Fibroblast of pulmonary artery (primary cell): ENCODE results near the gene DYRK2.

Source experiments
- DNase-seq: peaks from one replicate; pipeline ENCODE4 v3.0.0-alpha.2; 2010; ENCODE audit warnings: low read depth
- H3K4me3 ChIP-seq: replicated peaks from 2 replicates; pipeline ENCODE4 v1.5.1; 2011; ENCODE audit warnings: low read depth, mild to moderate bottlenecking, control low read depth, low read length, moderate library complexity
- CTCF ChIP-seq: IDR thresholded peaks from 2 replicates; pipeline ENCODE4 v1.5.1; 2011; ENCODE audit warnings: mild to moderate bottlenecking, control low read depth, low read length, inconsistent platforms; ENCODE audit errors: missing control alignments

DYRK2 gene

GRCh38 chr12:67648521-67649260 is at the start of gene DYRK2:
Gene DYRK2, plus strand, starts transcription at chr12:67648745. Its CDS starts 389 bp downstream, at chr12:67649134.
- DNase-seq: peak; percentile 78
- H3K4me3 ChIP-seq: peak within 1 kb of the TSS; percentile 82
- TF ChIP-seq CTCF: no peak

- TF ChIP-seq CTCF: no peak
- no peak overlapping the region for H3K4me3 ChIP-seq
- no peak for DNase-seq
These were observed 48.9 kb upstream of the DYRK2 start for GRCh38 chr12:67599691-67600090.

- no peak for DNase-seq
- H3K4me3 ChIP-seq: no peak overlapping the region
- no peak for TF ChIP-seq CTCF
These were observed 47.4 kb upstream of the DYRK2 start for GRCh38 chr12:67601126-67601525.

- no peak overlapping the region for H3K4me3 ChIP-seq
- DNase-seq: no peak
- no peak for TF ChIP-seq CTCF
These were observed 39.2 kb upstream of the DYRK2 start for GRCh38 chr12:67609226-67609870.

GRCh38 chr12:67613040-67613439 is 35.5 kb upstream of the DYRK2 start:
- H3K4me3 ChIP-seq: no peak overlapping the region
- DNase-seq: no peak
- no peak for TF ChIP-seq CTCF

GRCh38 chr12:67617629-67618028 is 30.9 kb upstream of the DYRK2 start:
- no peak overlapping the region for H3K4me3 ChIP-seq
- TF ChIP-seq CTCF: no peak
- DNase-seq: no peak
